ENCODE results near the gene DUS1L.

GRCh38 chr17:82096709-82097183 is 31.1 kb upstream of the DUS1L start:
- TF ChIP-seq CTCF (IDR thresholded peaks at IDR 0.05; ENCODE audit: low read depth, low read length) (no peak), EZH2phosphoT487 (IDR thresholded peaks at IDR 0.05; ENCODE audit: low read depth) (no peak)
